ENCODE results near the gene LIN28B.
"Not testable (repeated sequence)": the region's sequence is repeated elsewhere in the genome, so short reads cannot be mapped to it uniquely, and the experiment has no call there.

Gene LIN28B

DNA sequence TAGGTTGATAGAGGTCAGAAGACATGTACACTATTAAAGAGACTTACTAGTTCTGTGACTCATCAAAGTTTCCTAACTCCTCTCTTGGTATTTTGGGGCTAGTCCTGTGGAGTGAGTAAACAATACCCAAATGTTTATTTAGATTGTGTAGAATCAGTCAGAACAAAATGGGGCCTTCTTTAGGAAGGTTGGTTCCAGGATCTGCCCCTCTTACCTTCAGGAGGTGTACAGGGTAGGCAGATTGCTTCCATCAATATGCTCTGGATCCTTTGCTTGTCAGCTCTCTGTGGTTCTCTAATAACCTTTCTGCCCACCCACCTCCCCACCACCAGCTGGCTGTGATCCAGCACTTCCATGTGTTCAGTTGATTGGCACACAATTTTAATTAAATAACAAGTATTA is 115.9 kb downstream of the LIN28B start:
- no peak for DNase-seq

DNA sequence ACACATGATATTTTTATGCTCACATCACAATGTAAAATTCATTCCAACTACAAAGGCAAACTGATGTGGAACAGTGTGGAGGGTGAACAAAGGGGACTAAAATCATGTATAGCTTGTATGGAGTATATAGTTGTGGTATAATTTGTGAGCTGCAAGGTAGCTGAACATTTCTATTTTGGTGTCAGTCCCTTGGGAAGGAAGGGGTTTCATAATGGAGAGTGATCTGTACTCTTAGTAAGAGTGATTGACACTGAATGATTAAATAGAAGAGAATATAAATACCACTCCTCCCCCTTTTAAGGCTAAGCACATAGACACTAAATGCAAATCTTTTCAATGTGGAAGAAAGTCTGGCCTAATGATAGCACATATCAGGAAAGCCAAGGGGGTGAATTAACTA is 118.3 kb downstream of the LIN28B start:
- no peak for DNase-seq

DNA sequence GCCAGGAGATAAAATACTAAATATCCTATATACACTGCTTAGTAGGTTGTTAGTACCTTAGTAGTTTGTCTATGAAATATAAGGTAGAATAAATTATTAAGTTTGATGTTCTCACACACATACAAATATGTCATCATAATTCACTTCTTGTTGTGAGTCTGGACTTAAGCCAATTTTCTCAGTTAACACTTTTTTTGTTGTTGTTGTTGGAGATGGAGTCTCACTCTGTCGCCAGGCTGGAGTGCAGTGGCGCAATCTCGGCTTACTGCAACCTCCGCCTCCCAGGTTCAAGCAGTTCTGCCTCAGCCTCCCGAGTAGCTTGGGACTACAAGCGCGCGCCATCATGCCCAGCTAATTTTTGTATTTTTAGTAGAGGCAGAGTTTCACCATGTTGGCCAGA is 119.5 kb downstream of the LIN28B start:
- DNase-seq = not testable (repeated sequence)

DNA sequence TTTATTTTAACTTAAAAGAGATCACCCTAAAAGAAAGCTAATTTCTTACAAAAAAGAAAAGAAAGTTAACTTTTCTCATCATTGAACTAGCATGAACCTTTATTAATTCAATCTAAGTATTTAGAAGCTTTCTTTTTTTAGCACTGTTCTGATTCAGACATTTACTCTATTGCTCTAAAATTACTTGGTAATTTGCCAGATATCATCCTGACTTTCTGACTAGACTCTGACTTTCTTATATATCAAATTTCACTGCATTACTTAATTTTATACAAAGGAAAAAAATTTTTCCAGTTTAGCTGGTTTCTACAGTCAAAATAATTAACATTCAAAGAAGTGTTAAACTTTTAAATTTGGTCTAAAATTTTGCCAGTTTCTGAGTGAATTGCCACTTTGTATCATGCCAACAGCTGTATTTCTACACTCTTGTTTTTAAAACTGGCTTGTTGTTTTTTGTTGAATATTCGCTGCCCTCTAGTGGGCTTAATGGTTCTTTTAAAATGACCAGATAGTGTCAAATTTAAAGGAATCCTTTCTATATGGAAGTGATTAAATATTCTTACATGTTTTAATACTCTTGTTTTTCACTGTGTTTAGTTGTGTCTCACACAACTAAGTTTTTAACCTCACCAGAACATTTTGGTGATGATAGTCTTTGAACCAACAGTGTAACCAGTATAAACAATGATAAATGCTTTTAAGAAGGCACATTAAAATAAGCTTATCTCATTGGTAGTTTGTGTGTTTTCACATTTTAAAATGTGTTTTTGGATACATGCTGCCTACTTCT is 120.9 kb downstream of the LIN28B start:
- DNase-seq = peak; percentile 26

DNA sequence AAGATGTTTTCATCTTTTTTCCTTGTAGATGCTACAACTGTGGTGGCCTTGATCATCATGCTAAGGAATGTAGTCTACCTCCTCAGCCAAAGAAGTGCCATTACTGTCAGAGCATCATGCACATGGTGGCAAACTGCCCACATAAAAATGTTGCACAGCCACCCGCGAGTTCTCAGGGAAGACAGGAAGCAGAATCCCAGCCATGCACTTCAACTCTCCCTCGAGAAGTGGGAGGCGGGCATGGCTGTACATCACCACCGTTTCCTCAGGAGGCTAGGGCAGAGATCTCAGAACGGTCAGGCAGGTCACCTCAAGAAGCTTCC is 121.4 kb downstream of the LIN28B start:
- no peak for DNase-seq

DNA sequence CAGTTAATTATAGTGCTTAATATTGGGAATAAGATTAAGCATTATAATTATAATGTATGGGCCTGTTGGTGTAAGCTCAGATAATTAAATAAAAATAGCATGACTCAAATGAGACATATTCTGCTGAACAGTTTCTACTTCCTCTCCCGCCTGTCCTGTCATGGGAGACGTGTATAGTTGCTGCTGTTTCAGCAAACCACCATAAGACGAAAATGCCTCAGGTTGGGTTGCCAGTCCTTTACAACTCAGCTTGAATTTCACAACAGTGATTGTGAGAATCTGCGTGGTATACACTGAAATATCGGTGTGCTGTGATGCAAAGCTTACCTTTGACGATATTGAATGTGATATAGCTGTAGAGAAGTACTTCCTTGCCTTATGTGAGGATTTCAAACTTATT is 123.4 kb downstream of the LIN28B start:
- DNase-seq = no peak

DNA sequence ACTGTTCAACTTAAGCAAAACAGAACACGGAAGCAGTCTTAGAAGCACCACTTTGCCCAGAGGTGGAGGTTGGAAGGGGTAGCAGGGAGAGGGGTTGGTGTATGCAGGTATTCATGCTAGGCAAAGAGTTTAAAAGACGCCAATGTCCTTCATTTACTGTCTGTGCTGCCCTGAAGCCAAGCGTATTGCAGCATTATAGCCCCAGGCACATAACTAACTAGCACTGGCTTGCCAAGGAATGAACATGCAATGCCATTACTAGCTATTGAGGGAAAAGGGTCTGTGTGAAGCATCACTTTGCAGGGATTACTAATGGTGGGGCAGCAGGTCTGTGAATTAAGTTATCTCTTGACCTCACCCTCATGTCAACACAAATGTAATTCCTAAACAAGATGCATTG is 124.8 kb downstream of the LIN28B start:
- not testable (repeated sequence) for DNase-seq

DNA sequence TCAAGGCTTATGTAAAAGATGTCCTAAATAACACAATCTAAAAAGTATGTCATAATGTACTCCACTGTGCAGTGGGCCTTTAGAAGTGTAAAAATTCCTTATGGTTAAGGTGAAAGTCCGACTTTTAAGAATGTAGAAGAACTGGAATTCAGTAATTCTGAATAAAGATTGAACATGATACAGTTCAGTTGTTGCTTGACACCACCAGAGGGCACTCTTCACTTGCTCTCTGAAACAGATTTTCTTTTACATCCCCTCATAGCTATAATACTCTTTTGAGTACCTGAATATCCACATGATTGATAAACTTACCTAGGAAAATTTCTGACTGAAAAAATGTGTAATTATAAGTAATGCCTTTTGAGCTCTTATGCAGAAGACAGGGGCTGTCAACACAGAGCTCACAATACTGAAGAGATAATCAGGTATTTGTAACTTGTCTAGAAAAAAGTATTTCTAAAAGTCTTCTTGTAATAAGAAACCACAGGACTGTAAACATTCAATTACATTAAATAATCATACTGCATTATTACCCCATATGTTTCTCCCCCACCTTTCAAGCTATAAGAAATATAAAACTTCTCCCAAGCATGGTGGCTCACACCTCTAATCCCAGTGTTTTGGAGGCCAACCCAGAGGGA is 130.8 kb downstream of the LIN28B start:
- DNase-seq = peak; percentile 64

DNA sequence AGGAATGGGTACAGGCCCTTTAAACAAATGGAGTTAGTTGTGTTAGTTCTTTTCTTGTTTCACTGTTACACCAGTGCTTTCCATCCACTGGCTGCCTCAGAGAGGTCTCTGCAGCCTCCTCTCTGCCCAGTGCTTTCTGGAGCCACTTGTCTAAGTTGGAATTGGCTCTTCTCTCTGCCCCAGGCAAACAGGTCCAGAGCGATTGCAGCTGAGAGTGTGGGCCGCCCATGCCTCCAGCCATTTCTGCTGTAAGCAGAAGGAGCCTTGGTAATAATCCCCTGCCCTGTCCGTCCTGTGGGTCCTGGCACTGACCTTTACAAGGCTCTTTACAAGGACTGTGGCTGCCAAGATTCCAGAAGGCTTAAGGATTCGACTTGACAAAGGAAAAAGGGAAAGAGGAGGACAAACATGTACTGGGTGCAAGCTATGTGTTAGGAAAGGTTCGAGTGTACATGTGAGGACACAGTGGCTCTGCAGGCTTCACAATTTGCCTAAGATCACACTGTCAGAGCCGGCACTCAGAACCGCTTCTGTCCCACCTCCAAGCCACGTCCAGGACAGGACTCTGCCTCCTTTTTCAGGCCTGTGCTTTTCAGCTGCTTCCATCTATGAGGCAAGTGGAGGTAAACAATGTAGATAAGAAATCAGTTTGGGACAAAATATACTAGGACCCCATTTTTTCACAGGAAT is 134.4 kb downstream of the LIN28B start:
- DNase-seq = no peak

DNA sequence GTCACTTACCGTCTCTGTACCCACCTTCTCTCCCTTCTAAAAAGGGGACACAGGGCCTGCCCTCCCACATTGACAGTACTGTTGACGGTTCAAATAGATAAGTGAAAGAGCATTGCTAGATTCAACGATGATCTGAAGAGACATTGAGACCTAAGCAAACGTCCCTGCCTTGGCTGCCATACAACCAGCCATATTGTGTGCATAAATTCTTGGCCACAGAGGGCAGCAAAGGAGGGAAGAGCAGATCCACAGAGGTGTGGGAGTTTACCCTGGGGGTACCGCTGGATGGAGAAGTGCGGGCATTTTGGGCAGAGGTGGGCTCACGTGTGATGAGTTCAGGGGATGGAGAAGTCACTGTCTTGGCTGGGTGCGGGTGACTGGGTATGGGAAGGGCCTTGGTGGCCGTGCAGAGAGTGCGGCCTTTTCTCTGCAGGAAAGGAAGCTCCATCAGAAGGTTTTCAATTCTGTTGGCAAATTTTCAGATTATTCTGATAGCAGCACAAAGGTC is 137.3 kb downstream of the LIN28B start:
- DNase-seq = no peak

DNA sequence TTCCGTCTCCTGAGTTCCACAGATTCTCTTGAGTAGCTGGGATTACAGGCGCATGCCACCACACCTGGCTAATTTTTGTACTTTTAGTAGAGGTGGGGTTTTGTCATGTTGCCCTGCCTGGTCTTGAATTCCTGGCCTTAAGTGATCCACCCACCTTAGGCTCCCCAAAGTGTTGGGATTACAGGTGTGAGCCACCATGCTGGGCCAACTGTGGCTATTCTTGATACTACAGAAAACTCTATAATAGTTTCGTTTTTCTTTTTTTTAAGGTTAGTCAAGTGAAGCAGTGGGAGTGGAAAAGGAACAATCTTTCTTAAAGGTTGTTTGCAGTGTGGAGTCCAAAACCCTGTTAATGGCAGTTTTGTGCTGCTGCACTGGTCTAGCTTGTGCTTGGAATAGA is 138.2 kb downstream of the LIN28B start:
- DNase-seq = no peak

DNA sequence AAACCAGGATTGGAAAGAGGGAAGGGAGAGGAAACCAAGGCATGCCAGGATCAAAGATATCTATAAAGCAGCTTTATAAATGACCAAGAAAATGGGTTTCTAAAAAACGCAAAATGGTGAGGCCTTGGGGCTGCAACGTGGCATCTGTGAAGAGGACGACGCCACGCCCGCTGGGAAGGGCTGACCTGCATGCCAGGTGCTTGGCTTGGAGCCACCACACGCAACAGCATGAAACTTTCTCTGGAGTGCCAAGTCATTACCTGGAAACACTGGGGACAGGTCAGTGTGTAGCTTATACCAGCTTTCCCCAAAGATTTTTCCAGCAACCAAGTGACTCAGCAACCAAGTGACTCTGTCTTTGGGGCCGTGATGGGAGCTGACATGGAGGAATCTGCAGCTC is 140.4 kb downstream of the LIN28B start:
- no peak for DNase-seq

DNA sequence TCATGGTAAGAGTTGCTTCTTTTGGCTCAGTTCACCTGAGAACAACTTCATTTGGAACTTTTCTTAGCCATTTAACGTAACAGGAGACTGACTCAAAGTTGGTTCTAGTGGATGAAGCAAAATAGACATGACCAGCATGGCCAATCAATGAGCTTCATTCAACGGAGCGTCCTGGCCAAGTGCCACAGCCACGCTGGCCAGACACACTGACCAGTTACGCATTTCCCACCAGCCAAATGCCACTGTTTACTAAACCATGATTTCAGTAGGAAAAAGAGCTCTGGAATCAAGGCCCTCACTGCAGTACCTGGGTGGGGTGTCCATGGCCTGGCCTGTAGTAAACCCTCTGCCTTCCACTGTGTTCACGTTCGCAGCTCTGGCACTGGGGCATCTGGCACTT is 142.5 kb downstream of the LIN28B start:
- DNase-seq = no peak

DNA sequence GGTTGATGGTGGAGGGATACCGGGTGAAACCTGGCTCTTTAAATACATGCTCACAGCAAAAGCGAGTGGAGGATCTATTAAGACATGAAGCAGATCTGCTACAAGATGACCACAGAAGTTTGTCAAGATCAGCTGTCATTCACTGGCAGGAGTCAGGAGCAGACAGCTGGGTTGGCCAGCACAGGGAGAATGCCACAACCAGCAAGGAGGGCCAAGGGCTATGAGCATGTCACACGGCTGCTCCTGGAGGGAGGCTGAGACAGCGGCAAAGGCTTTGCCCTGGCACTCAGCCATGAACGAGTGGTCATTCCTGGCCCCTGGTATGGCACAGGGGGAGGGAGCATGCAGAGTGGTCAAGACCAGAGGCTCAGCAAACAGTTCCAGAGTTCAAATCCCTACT is 145.3 kb downstream of the LIN28B start:
- no peak for DNase-seq

DNA sequence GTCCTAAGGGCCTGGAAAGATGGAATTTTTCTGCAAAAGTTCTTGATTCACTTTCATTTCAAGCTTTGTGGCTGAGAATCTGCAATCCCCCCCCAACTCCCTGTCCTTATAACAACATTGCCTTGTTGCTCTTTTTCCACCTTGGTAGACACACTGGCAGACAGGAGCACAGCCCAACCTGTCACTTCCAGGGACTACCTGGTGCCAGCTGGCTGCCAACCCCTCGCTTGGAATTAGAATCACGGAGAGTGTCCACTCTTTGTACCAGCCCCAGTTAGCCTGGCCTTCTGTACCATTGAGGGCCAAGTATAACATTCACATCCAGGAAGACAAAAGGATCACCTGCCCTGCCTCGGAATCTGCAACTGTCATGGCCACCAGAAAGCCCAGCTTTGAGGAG is 148.2 kb downstream of the LIN28B start:
- DNase-seq = no peak

DNA sequence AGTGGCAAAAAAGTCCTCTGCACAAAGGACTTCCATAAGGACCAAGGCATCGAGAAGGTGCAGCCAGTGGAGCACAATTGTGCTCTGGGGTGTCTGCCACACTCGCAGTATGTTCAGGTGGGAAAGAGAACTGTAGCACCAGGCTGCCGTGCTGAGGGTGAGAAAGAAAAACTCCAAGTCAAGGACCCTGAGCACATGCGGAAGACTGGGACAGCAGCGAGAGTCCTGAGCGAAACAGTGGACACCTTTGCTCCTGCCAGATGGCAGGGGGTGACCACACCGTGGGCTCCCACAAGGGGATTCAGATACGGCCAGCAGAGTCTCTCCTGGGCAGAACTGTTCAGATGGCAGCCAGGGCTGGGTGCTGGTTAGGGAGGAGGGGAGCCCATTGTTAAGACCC is 149.4 kb downstream of the LIN28B start:
- DNase-seq = no peak

DNA sequence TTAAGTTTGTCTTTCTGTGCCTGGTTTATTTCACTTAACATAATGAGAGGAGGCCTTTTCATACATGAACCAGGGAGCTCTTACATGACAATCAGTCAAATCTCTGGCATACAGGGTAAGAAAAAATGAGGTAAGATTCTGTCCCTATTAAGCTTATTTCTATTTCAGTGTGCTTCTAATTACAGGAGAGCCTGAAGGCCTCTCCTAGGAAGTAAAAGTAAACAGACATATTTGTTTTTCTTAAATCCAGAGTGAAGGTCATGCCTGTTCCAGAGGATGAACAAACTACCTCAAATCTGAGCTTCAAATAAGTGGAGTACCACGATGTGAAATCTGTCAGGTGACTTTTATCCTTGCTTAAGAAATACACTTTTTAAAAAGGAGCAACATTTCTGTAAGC is 150.3 kb downstream of the LIN28B start:
- no peak for DNase-seq

DNA sequence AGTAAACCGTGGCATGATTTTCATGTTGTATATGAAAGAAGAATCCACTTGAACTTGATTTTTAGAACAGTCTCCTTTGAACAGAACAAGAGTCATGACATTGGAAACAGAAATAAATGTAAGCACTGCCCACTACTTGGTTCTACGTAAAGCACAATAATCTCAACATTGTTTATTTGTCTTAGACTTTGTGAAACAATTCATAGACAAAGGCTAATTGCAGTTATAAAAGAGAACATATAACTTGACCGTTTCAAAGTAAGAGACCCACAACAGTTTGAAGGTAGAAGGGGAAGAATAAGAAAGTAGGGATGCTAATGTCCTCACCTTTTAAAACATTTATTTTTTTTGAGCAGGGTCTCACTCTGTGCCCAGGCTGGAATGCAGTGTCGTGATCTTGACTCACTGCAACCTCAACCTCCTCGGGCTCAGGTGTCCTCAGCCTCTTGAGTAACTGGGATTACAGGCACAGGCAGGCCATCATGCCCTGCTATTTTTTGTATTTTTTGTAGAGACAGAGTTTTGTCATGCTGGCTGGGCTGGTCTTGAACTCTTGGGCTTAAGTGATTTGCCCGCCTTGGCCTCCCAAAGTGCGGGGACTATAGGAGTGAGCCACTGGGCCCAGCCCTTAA is 151.8 kb downstream of the LIN28B start:
- DNase-seq = no peak

DNA sequence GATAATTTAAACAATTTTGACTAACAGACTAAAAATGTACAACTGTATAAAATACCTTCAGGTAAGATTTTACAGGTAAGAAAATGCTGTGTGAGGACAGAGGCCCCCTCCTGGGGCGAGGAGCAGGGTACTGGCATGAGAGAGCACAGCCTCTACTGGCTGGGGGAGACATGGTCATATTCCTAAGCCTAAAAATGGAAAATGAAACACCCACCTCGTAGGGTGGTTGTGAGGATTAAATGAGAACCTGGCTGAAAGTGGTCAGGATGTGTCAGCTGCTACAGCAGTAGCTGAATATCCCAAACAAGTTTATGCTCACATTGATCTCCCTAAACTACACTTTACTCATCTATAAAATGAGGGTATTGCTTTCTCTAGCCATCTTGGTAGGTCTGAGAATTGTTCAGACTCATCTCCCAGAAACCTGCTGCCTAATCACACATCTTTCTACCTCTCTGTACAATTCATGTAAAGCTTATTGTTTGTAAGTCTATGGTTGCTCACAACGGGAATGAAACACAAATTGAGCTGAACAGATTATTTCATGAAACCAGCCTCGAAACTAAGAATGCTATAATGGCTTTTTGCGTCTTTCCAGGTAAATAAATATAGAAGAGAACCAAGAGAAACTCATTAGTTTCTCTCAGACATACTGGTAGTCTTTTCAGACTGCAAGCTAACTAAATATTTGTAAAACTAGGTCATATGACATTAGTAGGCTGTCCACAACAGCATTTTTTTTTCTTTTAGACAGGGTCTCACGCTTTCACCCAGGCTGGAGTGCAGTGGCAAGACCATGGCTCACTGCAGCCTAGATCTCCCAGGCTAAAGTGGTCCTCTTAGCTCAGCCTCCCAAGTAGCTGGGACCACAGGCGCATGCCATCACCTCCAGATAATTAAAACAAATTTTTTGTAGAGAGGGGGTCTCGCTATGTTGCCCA is 153.3 kb downstream of the LIN28B start:
- DNase-seq = no peak

DNA sequence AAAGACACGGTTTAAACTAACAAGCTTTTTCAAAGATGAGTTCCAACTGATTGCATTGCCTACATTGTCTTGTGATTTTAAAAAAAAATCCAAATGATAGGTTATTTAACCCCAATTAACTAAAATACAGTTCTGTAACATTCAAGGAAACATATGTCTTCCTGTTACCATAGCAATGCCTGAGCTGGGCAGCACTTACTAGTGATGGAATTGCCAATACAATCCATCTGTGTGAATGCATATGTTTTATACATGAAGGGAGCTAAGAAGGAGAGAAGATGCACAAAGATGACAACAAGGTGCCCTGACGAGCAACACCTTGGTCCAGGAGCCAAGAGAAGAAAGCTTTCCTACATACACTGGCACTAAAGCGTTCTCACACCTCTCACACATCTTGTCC is 154.2 kb downstream of the LIN28B start:
- no peak for DNase-seq

DNA sequence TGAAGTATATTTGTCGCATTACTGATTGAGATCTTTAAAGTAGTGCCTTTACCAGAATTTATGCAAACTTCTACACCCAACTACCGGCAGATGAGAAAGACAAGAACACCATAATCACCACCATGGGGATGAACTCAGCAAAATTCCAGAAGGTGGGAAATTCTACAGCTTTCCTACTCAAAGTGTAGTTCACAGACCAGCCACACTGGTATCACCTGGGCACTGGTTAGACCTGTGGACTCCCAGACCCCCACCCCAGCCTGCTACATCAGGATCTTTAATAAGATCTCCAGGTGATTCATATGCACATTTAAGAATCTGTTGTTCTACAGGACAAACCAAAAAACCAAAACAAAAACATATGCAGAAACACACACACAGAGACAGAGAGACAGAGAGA is 155.0 kb downstream of the LIN28B start:
- DNase-seq = no peak

DNA sequence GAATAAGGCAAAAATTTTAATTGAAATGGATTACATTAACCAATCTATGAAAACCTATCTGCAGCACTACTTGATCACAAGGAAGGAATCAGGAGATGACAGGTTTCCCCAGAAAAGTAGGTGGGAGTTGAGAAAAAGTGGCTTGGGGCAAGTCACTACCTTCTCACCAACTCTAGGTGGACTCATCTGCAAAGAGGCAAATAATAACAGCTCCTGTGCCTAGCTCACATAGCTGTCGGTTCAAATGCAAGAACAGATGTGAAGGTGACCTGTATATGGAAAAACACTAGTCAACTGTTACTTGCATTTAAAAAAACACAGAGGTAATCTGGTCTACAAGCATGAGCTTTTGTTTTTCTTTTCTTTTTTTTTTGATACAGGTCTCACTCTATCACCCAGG is 155.7 kb downstream of the LIN28B start:
- DNase-seq = no peak

DNA sequence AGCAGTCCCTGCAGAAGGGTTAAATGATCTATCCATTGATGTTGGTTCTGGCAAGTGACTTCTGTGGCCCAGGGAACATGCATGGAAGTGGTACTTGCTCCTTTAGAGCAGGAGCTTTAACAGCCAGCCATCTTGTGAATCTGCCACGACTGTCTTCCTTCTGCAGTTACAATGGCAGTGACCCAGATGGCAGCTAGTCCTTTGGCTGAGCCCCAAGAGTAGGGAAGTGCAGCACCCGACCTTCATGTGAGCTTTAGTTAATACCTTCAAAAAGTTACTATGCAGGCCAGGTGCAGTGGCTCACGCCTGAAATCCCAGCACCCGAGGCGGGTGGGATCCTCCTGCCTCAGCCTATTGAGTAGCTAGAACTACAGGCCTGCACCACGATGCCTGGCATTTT is 156.5 kb downstream of the LIN28B start:
- DNase-seq = no peak
